GM06990 (cell line): Measurements from ENCODE around the gene FBXL19.

Source experiments
- DNase-seq: peaks from one replicate; pipeline ENCODE4 v3.0.0-alpha.2; 2011; ENCODE audit not compliant: insufficient read length; ENCODE audit errors: extremely low read depth
- H3K27me3 ChIP-seq: replicated peaks from 2 replicates; pipeline ENCODE4 v1.6.0; 2011; ENCODE audit warnings: low read length; ENCODE audit not compliant: control insufficient read depth, insufficient read depth
- H3K36me3 ChIP-seq: 2 replicates; pipeline ENCODE4 v1.5.1; 2011; ENCODE audit warnings: low read length; ENCODE audit not compliant: control insufficient read depth, insufficient read depth
- H3K4me3 ChIP-seq: replicated peaks from 2 replicates; pipeline ENCODE4 v1.5.1; 2011; ENCODE audit warnings: low read depth, mild to moderate bottlenecking, control low read depth, low read length
- TF ChIP-seq, protein P1 (sequence below): IDR thresholded peaks from 2 replicates; pipeline ENCODE4 v1.5.1; 2011; ENCODE audit warnings: low read length, control low read depth, mild to moderate bottlenecking, inconsistent platforms; ENCODE audit not compliant: insufficient read depth, poor library complexity, severe bottlenecking

FBXL19 gene

GRCh38 chr16:30996985-30997724, 73.8 kb downstream of the FBXL19 start:
- TF ChIP-seq, protein P1, sequence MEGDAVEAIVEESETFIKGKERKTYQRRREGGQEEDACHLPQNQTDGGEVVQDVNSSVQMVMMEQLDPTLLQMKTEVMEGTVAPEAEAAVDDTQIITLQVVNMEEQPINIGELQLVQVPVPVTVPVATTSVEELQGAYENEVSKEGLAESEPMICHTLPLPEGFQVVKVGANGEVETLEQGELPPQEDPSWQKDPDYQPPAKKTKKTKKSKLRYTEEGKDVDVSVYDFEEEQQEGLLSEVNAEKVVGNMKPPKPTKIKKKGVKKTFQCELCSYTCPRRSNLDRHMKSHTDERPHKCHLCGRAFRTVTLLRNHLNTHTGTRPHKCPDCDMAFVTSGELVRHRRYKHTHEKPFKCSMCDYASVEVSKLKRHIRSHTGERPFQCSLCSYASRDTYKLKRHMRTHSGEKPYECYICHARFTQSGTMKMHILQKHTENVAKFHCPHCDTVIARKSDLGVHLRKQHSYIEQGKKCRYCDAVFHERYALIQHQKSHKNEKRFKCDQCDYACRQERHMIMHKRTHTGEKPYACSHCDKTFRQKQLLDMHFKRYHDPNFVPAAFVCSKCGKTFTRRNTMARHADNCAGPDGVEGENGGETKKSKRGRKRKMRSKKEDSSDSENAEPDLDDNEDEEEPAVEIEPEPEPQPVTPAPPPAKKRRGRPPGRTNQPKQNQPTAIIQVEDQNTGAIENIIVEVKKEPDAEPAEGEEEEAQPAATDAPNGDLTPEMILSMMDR, result no peak
- peak; percentile 84 for DNase-seq
- peak overlapping the region; percentile 78 for H3K4me3 ChIP-seq
- no peaks in the 10 kb centered on the region for H3K27me3 ChIP-seq
- H3K36me3 ChIP-seq, result no peaks in the 10 kb centered on the region

GRCh38 chr16:30997725-30998711, 74.6 kb downstream of the FBXL19 start:
- no peak for DNase-seq
- peak overlapping the region; percentile 50 for H3K4me3 ChIP-seq

More at GRCh38 chr16:30997725-30998711, 74.6 kb downstream of the FBXL19 start:
- TF ChIP-seq, protein P1, result no peak
- Histone ChIP-seq H3K36me3 (no peaks in the 10 kb centered on the region), H3K27me3 (no peaks in the 10 kb centered on the region; the same call in 1 of the 2 replicates)
